Activated CD8-positive, alpha-beta memory T cell treated with anti-CD3 and anti-CD28 coated beads for 24 hours (primary cell): ENCODE results near the gene PEF1.
A peak's percentile ranks its signal among the peaks of the same experiment; 100 is the strongest.

Experiments
- DNase-seq: peaks from one replicate; pipeline ENCODE4 v3.0.0-alpha.2; 2020

Gene PEF1

DNA sequence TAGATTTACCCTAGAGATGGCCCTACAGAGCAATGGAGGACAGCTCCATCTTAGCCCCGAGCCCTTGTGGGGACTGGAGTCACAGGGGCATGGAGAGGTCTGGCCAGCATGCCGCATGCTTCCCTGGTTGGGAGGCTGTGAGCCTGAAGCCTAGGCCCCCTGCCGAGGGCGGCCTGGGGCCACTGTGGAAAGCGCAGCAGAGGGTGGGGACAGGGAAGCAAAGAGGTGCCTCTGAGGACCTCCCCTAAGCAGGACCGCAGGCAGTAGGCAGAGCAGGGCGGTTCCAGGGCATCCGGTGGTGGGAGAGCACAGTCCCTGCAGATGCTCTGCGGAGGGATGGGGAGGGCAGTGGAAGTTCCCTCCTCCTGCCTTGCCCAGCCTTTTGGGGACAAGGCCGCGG is 26.5 kb upstream of the PEF1 start:
- no peak for DNase-seq

DNA sequence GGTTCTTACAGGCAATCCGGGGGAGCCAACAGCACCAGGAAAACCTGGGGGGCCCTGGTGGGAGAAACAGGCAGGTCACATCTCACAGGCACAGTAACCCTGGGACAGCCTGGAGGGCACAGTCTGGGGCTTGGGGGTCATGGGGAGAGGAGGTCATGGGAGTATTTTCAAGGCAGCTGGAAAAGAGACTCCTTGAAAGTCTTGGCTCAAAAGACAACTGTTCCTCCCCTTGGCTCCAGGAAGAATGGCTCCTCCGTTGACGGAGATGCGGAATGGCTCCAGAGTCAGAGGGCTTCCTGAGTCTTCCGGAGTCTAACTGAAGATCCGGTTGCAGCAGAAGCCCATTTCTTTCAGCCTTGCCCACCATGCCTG is 25.9 kb upstream of the PEF1 start:
- DNase-seq = no peak

DNA sequence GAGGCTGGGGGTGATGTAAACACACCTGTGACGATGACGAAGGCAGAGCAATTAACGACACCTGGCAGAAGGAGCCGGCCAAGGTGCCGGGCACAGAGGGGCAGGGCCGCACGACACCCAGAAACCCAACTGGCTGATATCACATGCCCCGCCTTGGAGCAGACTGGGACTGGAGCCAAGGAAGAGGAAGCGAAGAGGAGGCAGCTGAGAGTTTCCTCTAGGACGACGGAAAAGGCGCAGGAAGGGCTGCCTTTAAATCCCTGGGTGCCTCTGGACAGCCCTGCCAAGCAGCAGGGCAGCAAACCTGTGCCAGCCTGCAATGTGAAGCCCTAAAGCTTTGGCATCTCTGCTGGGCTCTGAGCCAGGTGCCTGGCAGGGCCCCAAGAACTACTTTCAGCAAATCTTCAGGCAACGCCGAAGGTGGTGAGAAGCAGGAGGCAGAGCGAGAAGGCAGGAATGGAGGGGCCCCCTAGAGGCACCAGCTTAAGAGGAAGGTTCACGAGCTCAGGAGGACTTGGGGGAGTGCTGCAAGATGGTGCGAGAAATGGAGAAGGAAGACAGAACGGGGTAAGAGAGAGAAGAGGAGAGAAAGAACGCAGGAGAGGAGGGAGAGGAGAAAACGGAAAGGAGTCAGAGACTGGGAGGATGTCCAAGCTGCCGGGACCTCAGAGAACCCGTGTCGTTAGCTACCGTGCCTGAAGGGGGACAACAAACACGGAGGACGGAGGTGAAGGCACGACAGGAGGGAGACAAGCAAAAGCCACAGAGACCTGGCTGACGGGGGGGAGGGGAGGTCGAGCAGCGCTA is 25.3 kb upstream of the PEF1 start:
- DNase-seq = peak; percentile 70

DNA sequence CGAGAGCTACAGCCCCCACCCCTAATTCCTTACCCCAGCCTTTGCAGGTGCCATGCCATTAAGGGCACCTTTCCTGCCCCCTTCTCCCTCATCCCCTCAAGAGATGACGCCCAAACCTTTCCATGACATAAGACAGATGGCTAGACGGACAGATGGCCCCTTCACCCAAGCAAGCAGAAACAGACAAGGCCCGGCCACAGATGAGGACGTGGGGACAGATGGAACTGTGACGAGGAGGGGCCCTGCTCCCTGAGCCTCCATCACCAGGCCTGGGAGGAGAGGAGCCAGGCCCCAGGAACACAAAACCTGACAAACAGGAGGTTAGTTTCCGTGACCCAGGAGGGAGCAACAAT is 24.7 kb upstream of the PEF1 start:
- no peak for DNase-seq

GRCh38 chr1:31668303-31668883 is 23.7 kb upstream of the PEF1 start:
- DNase-seq = no peak

DNA sequence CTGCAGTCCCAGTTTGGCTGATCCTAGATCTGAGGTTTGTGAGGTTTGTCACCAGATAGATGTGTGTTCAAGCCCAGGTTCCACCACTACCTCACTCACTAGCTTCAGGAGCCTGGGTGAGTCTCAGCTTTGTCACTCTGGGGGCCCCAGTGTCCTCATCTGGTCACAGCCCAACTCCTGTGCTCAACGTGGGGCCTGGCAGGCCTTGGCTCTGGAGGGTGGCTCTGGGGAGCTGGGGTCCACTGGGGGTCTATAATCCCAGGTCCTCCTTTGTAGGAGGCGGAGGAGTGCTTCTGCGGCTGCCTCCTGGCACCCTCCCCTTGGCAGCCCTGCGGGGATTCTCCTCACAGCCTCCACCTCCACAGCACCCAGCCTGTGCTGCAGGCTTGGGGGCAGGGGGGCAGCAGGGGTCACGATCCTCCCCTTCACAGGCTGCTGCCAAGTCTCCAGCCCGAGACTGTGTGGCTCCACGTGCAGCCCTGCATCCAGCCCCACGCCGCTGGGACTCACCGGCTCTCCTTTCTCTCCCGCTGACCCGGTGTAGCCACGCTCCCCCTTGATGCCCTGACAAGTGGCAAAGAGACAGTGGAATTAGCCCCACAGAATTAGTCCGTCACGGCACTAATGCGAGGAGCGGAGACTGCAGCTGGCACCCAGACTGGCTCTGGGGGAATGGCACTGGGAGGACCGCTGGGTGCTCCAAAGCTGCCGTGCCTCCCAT is 22.5 kb upstream of the PEF1 start:
- DNase-seq = no peak

- DNase-seq = no peak
These were observed 21.7 kb upstream of the PEF1 start for GRCh38 chr1:31666263-31666963.

GRCh38 chr1:31665234-31665878 is 20.7 kb upstream of the PEF1 start:
- no peak for DNase-seq

GRCh38 chr1:31664528-31664927 is 19.9 kb upstream of the PEF1 start:
- DNase-seq = no peak

GRCh38 chr1:31663622-31664452 is 19.2 kb upstream of the PEF1 start:
- DNase-seq = peak; percentile 90

DNA sequence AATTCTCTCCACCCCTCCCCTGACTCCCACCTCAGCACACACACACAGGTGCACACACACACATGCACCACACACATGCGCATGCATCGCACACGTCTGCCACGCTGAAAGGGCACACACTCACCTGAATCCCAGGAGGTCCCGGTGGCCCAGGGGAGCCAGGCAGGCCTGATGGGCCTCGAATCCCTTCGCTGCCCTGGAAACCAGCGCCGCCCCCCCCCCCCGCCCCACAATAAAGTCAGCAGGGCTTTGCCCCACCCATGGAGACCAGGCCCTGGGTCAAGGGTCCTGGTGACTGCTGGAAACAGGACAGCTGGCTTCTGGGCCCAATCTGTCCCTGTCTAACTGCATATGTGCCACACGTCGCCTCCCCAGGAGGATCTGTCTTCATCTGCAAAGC is 17.8 kb upstream of the PEF1 start:
- DNase-seq = no peak

GRCh38 chr1:31661856-31662255 is 17.2 kb upstream of the PEF1 start:
- DNase-seq = no peak

- no peak for DNase-seq
These were observed 16.3 kb upstream of the PEF1 start for GRCh38 chr1:31660871-31661455.

DNA sequence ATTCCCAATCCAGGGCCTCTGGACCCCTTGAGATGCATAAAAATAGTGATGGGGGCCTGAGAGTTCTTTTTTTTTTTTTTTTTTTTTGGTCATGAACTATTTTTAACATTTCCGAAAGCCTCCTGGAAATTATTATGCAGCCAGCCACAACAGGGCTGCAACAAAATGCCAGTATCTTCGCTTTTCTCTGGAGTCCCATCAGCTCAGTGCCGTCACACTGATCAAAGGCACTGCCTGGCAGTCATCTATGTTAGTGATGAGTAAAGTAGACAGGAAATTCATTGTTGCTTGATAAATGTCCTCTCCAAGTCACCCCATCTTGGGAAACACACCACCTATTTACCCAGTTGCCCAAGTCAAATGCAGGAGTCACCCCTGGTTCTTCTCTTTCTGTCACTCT is 15.2 kb upstream of the PEF1 start:
- DNase-seq = no peak

DNA sequence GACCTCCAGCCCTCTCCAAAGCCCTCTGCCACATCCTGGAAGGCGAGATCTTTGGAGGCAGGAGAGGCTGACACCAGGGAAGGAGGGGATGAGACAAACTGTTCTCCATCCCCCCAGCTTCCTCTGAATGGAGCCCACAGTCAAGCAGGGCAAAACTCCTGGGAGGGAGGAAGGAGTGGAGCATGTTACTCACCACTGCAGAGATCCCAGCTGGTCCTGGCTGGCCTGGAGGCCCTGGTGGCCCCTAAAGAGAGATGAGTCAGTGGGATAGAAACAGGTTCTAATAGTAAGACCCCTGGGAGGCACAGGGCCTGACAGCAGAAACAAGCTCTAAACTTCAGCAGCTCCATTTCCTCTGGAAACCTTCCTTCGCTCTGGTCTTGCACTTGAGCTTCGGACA is 14.0 kb upstream of the PEF1 start:
- DNase-seq = no peak

DNA sequence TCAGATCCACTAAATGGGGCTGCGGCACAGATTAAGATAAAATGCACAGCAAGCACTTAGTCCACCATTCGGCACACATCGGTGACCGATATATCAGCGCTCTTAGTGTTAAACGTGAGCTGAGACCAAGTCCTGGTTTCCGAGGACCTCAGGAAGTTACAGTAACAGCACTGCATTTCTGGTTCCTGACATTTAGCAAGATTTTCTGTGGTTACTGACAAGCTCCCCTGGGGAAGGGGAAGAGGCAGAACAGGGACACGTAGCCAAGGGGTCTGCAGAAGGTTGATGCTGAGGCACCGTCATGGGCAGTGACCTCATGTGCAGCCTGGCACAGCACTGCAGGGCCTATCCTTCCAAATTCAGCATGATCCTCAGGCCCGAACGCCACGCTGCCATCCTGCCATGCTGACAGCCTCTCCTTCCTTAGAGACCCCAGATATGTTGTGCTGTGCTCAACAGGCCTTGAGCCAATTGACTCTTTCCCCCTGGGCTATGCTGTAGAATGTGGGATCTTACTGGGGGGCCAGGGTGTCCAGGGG is 13.4 kb upstream of the PEF1 start:
- DNase-seq = no peak

DNA sequence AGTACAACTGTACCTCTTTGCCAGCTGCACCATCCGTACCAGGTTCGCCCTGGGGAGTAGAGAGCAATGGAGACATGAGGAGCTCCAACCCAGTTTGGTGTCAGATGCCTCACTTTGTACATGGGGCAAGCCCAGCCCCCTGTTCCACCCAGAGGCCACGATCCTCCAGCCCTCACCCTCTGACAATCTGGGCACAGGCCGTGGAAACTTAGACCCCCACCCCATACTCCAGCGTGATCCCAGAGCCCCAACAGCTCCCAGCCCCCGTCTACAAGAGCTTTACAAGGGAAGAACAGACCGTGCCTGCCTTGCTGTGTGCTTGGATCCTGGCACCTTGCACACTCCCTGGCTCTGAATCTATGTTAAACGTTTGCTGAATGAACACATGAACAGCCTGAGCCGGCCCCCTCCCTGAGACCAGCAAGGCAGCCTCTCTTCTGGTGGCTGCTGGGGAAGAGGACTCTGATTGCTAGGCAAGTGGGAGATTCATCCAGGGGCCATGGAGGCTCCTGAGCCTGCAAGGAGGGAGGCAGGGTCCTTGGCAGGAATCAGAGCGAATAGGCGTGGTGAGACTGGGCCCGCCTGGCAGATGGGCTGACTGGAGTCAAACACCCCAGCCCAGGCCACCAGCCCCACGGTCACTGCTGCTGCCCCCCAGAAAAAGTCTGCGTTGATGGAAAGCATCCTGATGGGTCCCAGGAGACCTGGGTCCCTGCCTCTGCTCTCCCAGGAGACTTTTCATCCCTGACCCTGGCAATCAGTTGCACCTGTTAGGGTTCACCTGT is 12.5 kb upstream of the PEF1 start:
- DNase-seq = no peak

GRCh38 chr1:31655756-31656155 is 11.1 kb upstream of the PEF1 start:
- DNase-seq = no peak

GRCh38 chr1:31655104-31655503 is 10.4 kb upstream of the PEF1 start:
- DNase-seq = no peak

GRCh38 chr1:31654474-31654776 is 9.7 kb upstream of the PEF1 start:
- no peak for DNase-seq
